ENCODE measurements around the gene CLSTN1.

CLSTN1 gene

GRCh38 chr1:9852410-9853248 lies 28.9 kb upstream of the CLSTN1 start:
- DNase-seq: no peak
- in situ Hi-C loops (cut with HindIII; ENCODE audit: low pct_ligation_motif_present, low pct_unique_long_range_greater_than_20kb, low sequenced_read_pairs): no loop called here

GRCh38 chr1:9852004-9852403 lies 28.2 kb upstream of the CLSTN1 start:
- in situ Hi-C loops (cut with HindIII; ENCODE audit: low pct_ligation_motif_present, low pct_unique_long_range_greater_than_20kb, low sequenced_read_pairs): no loop called here
- no peak for DNase-seq

- in situ Hi-C loops (cut with HindIII; ENCODE audit: low pct_ligation_motif_present, low pct_unique_long_range_greater_than_20kb, low sequenced_read_pairs): no loop called here
- no peak for DNase-seq
Measured at GRCh38 chr1:9850442-9851162, 26.8 kb upstream of the CLSTN1 start.

- no peak for DNase-seq
- in situ Hi-C loops (cut with HindIII; ENCODE audit: low pct_ligation_motif_present, low pct_unique_long_range_greater_than_20kb, low sequenced_read_pairs): no loop called here
Measured at GRCh38 chr1:9849691-9850441, 26.1 kb upstream of the CLSTN1 start.

GRCh38 chr1:9848022-9848421 lies 24.3 kb upstream of the CLSTN1 start:
- no peak for DNase-seq
- in situ Hi-C loops (cut with HindIII; ENCODE audit: low pct_ligation_motif_present, low pct_unique_long_range_greater_than_20kb, low sequenced_read_pairs): no loop called here

- DNase-seq: no peak
- in situ Hi-C loops (cut with HindIII; ENCODE audit: low pct_ligation_motif_present, low pct_unique_long_range_greater_than_20kb, low sequenced_read_pairs): no loop called here
Measured at GRCh38 chr1:9847269-9847668, 23.5 kb upstream of the CLSTN1 start.

- in situ Hi-C loops (cut with HindIII; ENCODE audit: low pct_ligation_motif_present, low pct_unique_long_range_greater_than_20kb, low sequenced_read_pairs): no loop called here
- no peak for DNase-seq
Measured at GRCh38 chr1:9846611-9847171, 22.9 kb upstream of the CLSTN1 start.

- no peak for DNase-seq
- in situ Hi-C loops (cut with HindIII; ENCODE audit: low pct_ligation_motif_present, low pct_unique_long_range_greater_than_20kb, low sequenced_read_pairs): no loop called here
Measured at GRCh38 chr1:9845914-9846313, 22.1 kb upstream of the CLSTN1 start.

GRCh38 chr1:9844756-9845155 lies 21.0 kb upstream of the CLSTN1 start:
- DNase-seq: no peak

GRCh38 chr1:9844106-9844505 lies 20.3 kb upstream of the CLSTN1 start:
- in situ Hi-C loops (cut with HindIII; ENCODE audit: low pct_ligation_motif_present, low pct_unique_long_range_greater_than_20kb, low sequenced_read_pairs): no loop called here
- DNase-seq: no peak

More at GRCh38 chr1:9844756-9845155, 21.0 kb upstream of the CLSTN1 start:
- in situ Hi-C loops (cut with HindIII; ENCODE audit: low pct_ligation_motif_present, low pct_unique_long_range_greater_than_20kb, low sequenced_read_pairs): no loop called here

GRCh38 chr1:9843576-9843945 lies 19.8 kb upstream of the CLSTN1 start:
- DNase-seq: no peak
- in situ Hi-C loops (cut with HindIII; ENCODE audit: low pct_ligation_motif_present, low pct_unique_long_range_greater_than_20kb, low sequenced_read_pairs): no loop called here

- no peak for DNase-seq
- in situ Hi-C loops (cut with HindIII; ENCODE audit: low pct_ligation_motif_present, low pct_unique_long_range_greater_than_20kb, low sequenced_read_pairs): no loop called here
Measured at GRCh38 chr1:9842781-9843575, 19.2 kb upstream of the CLSTN1 start.

GRCh38 chr1:9842073-9842711 lies 18.4 kb upstream of the CLSTN1 start:
- in situ Hi-C loops (cut with HindIII; ENCODE audit: low pct_ligation_motif_present, low pct_unique_long_range_greater_than_20kb, low sequenced_read_pairs): no loop called here

GRCh38 chr1:9841460-9841859 lies 17.7 kb upstream of the CLSTN1 start:
- in situ Hi-C loops (cut with HindIII; ENCODE audit: low pct_ligation_motif_present, low pct_unique_long_range_greater_than_20kb, low sequenced_read_pairs): no loop called here
- no peak for DNase-seq

More at GRCh38 chr1:9842073-9842711, 18.4 kb upstream of the CLSTN1 start:
- no peak for DNase-seq

GRCh38 chr1:9840176-9840575 lies 16.4 kb upstream of the CLSTN1 start:
- no peak for DNase-seq

GRCh38 chr1:9838946-9839345 lies 15.2 kb upstream of the CLSTN1 start:
- in situ Hi-C loops (cut with HindIII; ENCODE audit: low pct_ligation_motif_present, low pct_unique_long_range_greater_than_20kb, low sequenced_read_pairs): no loop called here

More at GRCh38 chr1:9840176-9840575, 16.4 kb upstream of the CLSTN1 start:
- in situ Hi-C loops (cut with HindIII; ENCODE audit: low pct_ligation_motif_present, low pct_unique_long_range_greater_than_20kb, low sequenced_read_pairs): no loop called here

GRCh38 chr1:9836632-9836960 lies 12.8 kb upstream of the CLSTN1 start:
- no peak for DNase-seq

More at GRCh38 chr1:9838946-9839345, 15.2 kb upstream of the CLSTN1 start:
- DNase-seq: no peak

More at GRCh38 chr1:9836632-9836960, 12.8 kb upstream of the CLSTN1 start:
- in situ Hi-C loops (cut with HindIII; ENCODE audit: low pct_ligation_motif_present, low pct_unique_long_range_greater_than_20kb, low sequenced_read_pairs): no loop called here
